PC-9 (cell line): ENCODE data around the gene MTR. TPM values are rescaled to one million over a fixed set of nuclear protein-coding genes. Genes with fewer than 3 reads are reported as not detected.

Experiments
- BruUV-seq: library from RNA; stranded (reverse); fragments of 400-500 nt; replicated peaks from 2 replicates; lab custom pipeline; 2021; lab: Mats Ljungman, UMichigan
- CTCF ChIA-PET: fragments of 300-600 bp; sonication (Branson Sonifier 250); formaldehyde crosslinking; loops from one replicate; lab custom pipeline; 2022; ENCODE audit warnings: antibody characterized with exemption; lab: Charles Lee
- POLR2A ChIA-PET: fragments of 300-600 bp; sonication (Branson Sonifier 250); formaldehyde crosslinking; loops from one replicate; lab custom pipeline; 2022; ENCODE audit warnings: antibody characterized with exemption; ENCODE audit not compliant: unreplicated experiment; lab: Charles Lee
- DNase-seq, 2 experiments: peaks; one replicate each; pipeline versions ENCODE4 v3.0.0 to v3.0.0-alpha.2; 2015 to 2022; ENCODE audit warnings: mixed read lengths in 1 of 2
- H2AFZ ChIP-seq: fragments of 200-600 bp; sonication (generic); 2 replicates; pipeline ENCODE4 v1.8.1; 2017; ENCODE audit warnings: antibody characterized with exemption
- H3F3A ChIP-seq: fragments of 200-600 bp; sonication (generic); 2 replicates; pipeline ENCODE4 v1.8.1; 2017; ENCODE audit warnings: antibody characterized with exemption, mild to moderate bottlenecking, low read depth; ENCODE audit not compliant: insufficient read depth
- H3K27ac ChIP-seq: fragments of 200-600 bp; sonication (generic); 2 replicates; pipeline ENCODE4 v1.6.1; 2016; ENCODE audit warnings: mixed run types
- H3K27me3 ChIP-seq: fragments of 200-600 bp; sonication (generic); 2 replicates; pipeline ENCODE4 v1.6.1; 2016; ENCODE audit warnings: low read depth, mixed run types; ENCODE audit not compliant: insufficient read depth
- H3K36me3 ChIP-seq: fragments of 200-600 bp; sonication (generic); 2 replicates; pipeline ENCODE4 v1.6.1; 2016; ENCODE audit warnings: low read depth, mixed run types
- H3K4me1 ChIP-seq: fragments of 200-600 bp; sonication (generic); replicated peaks from 2 replicates; pipeline ENCODE4 v1.6.1; 2016; ENCODE audit warnings: mixed run types; ENCODE audit not compliant: insufficient read depth
- H3K4me2 ChIP-seq: fragments of 200-600 bp; sonication (generic); 2 replicates; pipeline ENCODE4 v1.6.1; 2017; ENCODE audit warnings: mixed run types
- H3K4me3 ChIP-seq: fragments of 200-600 bp; sonication (generic); 2 replicates; pipeline ENCODE4 v1.6.1; 2016; ENCODE audit warnings: mixed run types
- H3K79me2 ChIP-seq: fragments of 200-600 bp; sonication (generic); 2 replicates; pipeline ENCODE4 v1.6.1; 2017; ENCODE audit warnings: low read depth, mixed run types
- H3K9me2 ChIP-seq: fragments of 200-600 bp; sonication (generic); 2 replicates; pipeline ENCODE4 v1.8.1; 2017; ENCODE audit warnings: mild to moderate bottlenecking; ENCODE audit not compliant: insufficient read depth
- H3K9me3 ChIP-seq: fragments of 200-600 bp; sonication (generic); 2 replicates; pipeline ENCODE4 v1.8.1; 2016; ENCODE audit warnings: low read depth; ENCODE audit not compliant: insufficient read depth
- H4K20me1 ChIP-seq: fragments of 200-600 bp; sonication (generic); 2 replicates; pipeline ENCODE4 v1.8.1; 2017; ENCODE audit not compliant: insufficient read depth
- EZH2 ChIP-seq: fragments of 200-600 bp; sonication (generic); IDR thresholded peaks from 2 replicates; pipeline ENCODE4 v1.8.0; 2017; ENCODE audit warnings: antibody characterized with exemption, low read depth
- intact Hi-C: fragments of 100-400 bp; cut with micrococcal nuclease; formaldehyde crosslinking; loops from one replicate; pipeline ENCODE4 v1.10.0; 2022; ENCODE audit not compliant: unreplicated experiment
- total RNA-seq: library from RNA; stranded (reverse); gene quantifications from 2 replicates; pipeline ENCODE4 v1.2.3, GENCODE V29; 2021
- TF ChIP-seq, protein P1 (sequence below): fragments of 200-600 bp; sonication (generic); conservative IDR thresholded peaks from 2 replicates; pipeline ENCODE4 v1.6.1; 2017; ENCODE audit warnings: mixed run types, antibody characterized with exemption, mild to moderate bottlenecking, moderate library complexity

Gene MTR
- total RNA-seq, 1 experiment from 2014 or later, result 20.9 TPM

DNA sequence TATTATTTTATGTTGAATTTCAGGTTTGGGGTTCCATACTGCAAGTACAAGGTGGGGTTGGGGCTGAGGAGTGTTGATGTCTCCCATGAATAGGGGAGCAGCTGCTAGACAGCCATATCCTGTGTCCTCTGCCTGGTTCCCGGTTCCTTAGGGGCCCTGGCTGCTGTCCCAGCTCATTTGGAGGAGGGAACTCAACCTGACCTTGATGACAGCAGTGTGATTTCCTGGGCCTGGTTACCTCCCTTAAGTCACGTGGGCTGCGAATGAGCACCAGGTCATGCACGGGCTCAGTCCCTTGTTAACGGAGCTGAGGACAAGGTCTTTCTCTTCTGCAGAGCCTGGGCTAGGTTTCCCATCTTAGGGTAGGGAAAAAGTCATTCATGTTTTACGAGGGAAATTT, 85.1 kb downstream of the MTR start:
- no peaks in the 10 kb centered on the region; the same call in 1 of the 2 replicates for H3K9me2 ChIP-seq
- DNase-seq, result no peak
- H3K27me3 ChIP-seq, result no peaks in the 10 kb centered on the region
- 0 out of 2 replicates have a peak, but pooled peaks cover 3% of the 10 kb centered on the region for H3K36me3 ChIP-seq
- H3K4me3 ChIP-seq, result no peak overlapping the region
- H3F3A ChIP-seq, result no peaks in the 10 kb centered on the region
- POLR2A ChIA-PET, result no interaction called here
- no peak overlapping the region for H3K4me2 ChIP-seq
- H3K4me1 ChIP-seq, result no peaks in the 10 kb centered on the region
- CTCF ChIA-PET, result no interaction called here
- H3K9me3 ChIP-seq, result no peaks in the 10 kb centered on the region
- no peaks in the 10 kb centered on the region for H3K79me2 ChIP-seq
- no TSS peak for BruUV-seq
- no peak overlapping the region for H2AFZ ChIP-seq
- H3K27ac ChIP-seq, result no peak overlapping the region
- H4K20me1 ChIP-seq, result 0 out of 2 replicates have a peak, but pooled peaks cover under 1% of the 10 kb centered on the region
- TF ChIP-seq, protein P1, sequence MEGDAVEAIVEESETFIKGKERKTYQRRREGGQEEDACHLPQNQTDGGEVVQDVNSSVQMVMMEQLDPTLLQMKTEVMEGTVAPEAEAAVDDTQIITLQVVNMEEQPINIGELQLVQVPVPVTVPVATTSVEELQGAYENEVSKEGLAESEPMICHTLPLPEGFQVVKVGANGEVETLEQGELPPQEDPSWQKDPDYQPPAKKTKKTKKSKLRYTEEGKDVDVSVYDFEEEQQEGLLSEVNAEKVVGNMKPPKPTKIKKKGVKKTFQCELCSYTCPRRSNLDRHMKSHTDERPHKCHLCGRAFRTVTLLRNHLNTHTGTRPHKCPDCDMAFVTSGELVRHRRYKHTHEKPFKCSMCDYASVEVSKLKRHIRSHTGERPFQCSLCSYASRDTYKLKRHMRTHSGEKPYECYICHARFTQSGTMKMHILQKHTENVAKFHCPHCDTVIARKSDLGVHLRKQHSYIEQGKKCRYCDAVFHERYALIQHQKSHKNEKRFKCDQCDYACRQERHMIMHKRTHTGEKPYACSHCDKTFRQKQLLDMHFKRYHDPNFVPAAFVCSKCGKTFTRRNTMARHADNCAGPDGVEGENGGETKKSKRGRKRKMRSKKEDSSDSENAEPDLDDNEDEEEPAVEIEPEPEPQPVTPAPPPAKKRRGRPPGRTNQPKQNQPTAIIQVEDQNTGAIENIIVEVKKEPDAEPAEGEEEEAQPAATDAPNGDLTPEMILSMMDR, result no peak
- TF ChIP-seq EZH2, result no peak
- intact Hi-C loops, result no loop called here

DNA sequence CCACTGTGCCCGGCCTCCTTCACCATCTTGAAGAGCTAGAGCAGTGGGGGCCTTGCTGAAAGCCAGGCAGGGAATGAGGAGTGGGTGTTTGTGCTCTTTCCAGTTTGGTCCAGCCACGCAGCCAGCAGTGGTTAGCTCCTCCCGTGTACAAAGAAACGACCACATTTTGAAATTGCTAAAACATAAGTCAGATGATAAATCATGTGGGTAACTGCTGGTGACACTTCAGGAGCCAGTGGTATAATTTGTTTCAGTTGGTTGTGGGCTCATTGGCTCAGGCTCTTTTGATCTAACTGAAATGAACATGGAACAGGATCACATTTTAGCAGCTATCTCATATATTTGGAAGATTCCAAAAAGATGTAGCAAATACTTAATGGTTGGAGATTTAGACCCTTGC, 87.6 kb downstream of the MTR start:
- Histone ChIP-seq H3K4me3 (no peak overlapping the region), H3K27me3 (no peaks in the 10 kb centered on the region), H3K9me2 (no peaks in the 10 kb centered on the region; the same call in 1 of the 2 replicates), H4K20me1 (0 out of 2 replicates have a peak, but pooled peaks cover 3% of the 10 kb centered on the region), H3K4me2 (no peak overlapping the region), H3K36me3 (0 out of 2 replicates have a peak, but pooled peaks cover 2% of the 10 kb centered on the region), H3K79me2 (no peaks in the 10 kb centered on the region), H3K9me3 (no peaks in the 10 kb centered on the region), H2AFZ (no peak overlapping the region), H3F3A (no peaks in the 10 kb centered on the region), H3K4me1 (no peaks in the 10 kb centered on the region), H3K27ac (no peak overlapping the region)
- ChIA-PET POLR2A (no interaction called here), CTCF (no interaction called here)
- no peak for DNase-seq
- BruUV-seq, result no TSS peak
- TF ChIP-seq EZH2, result no peak
- TF ChIP-seq, protein P1, result no peak
- intact Hi-C loops, result no loop called here

DNA sequence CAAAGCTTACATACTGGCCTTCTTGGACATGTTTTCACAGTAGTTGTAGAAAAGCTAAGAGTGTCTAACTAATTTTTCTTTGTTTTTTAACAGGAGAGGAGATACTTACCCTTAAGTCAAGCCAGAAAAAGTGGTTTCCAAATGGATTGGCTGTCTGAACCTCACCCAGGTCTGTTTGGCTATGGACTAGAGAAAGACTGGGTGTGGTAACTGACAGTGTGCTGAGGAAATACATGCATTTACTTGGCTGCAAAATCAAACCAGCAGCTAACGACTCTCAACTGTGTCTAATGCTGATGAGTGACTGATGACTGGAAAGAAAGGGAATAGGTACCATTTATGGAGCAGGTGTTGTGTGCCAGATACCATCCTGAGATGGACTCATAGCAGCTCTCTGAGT, 91.1 kb downstream of the MTR start:
- TF ChIP-seq EZH2, result no peak
- TF ChIP-seq, protein P1, result no peak
- Histone ChIP-seq H4K20me1 (0 out of 2 replicates have a peak, but pooled peaks cover 3% of the 10 kb centered on the region), H3K4me1 (no peaks in the 10 kb centered on the region), H3K36me3 (no peaks in the 10 kb centered on the region), H3K27me3 (no peaks in the 10 kb centered on the region), H3F3A (no peaks in the 10 kb centered on the region), H3K79me2 (no peaks in the 10 kb centered on the region), H3K4me3 (no peak overlapping the region), H3K9me2 (no peaks in the 10 kb centered on the region; the same call in 1 of the 2 replicates), H2AFZ (no peak overlapping the region), H3K4me2 (no peak overlapping the region), H3K9me3 (no peaks in the 10 kb centered on the region), H3K27ac (no peak overlapping the region)
- POLR2A ChIA-PET, result no interaction called here
- no TSS peak for BruUV-seq
- CTCF ChIA-PET, result no interaction called here
- intact Hi-C loops, result no loop called here
- DNase-seq, result no peak
